H9 (cell line): ENCODE results near the gene MOV10L1. TPM values are rescaled to one million over a fixed set of nuclear protein-coding genes. Genes with fewer than 3 reads are reported as not detected.

Experiments used
- DNase-seq: peaks from one replicate; pipeline ENCODE4 v3.0.0-alpha.2; 2017
- H2AFZ ChIP-seq: one replicate; pipeline ENCODE4 v1.6.1; 2013; ENCODE audit warnings: mild to moderate bottlenecking, low read length, control low read depth, moderate library complexity
- H2AK5ac ChIP-seq: 2 replicates; pipeline ENCODE4 v1.6.1; 2013; ENCODE audit warnings: low read length, control low read depth, mixed read lengths; ENCODE audit not compliant: insufficient read length
- H2BK120ac ChIP-seq: one replicate; pipeline ENCODE4 v1.6.1; 2013; ENCODE audit warnings: low read depth, mild to moderate bottlenecking, low read length, control low read depth, inconsistent platforms; ENCODE audit not compliant: poor library complexity, severe bottlenecking
- H2BK12ac ChIP-seq: 2 replicates; pipeline ENCODE4 v1.6.1; 2013; ENCODE audit warnings: low read length, control low read depth, mixed read lengths, low read depth; ENCODE audit not compliant: insufficient read length
- H2BK15ac ChIP-seq: 2 replicates; pipeline ENCODE4 v1.6.1; 2013; ENCODE audit warnings: low read depth, low read length, control low read depth
- H2BK20ac ChIP-seq: one replicate; pipeline ENCODE4 v1.6.1; 2013; ENCODE audit warnings: low read depth, mild to moderate bottlenecking, low read length, control low read depth, inconsistent platforms; ENCODE audit not compliant: poor library complexity, severe bottlenecking
- H2BK5ac ChIP-seq: 2 replicates; pipeline ENCODE4 v1.6.1; 2013; ENCODE audit warnings: low read length, control low read depth, mixed read lengths; ENCODE audit not compliant: insufficient read length
- H3K14ac ChIP-seq: 2 replicates; pipeline ENCODE4 v1.6.1; 2013; ENCODE audit warnings: low read length, control low read depth; ENCODE audit not compliant: insufficient read depth
- H3K18ac ChIP-seq: 2 replicates; pipeline ENCODE4 v1.6.1; 2013; ENCODE audit warnings: low read depth, mild to moderate bottlenecking, mixed read lengths, low read length, control low read depth; ENCODE audit not compliant: insufficient read length
- H3K23ac ChIP-seq: 2 replicates; pipeline ENCODE4 v1.6.1; 2013; ENCODE audit warnings: low read length, control low read depth, mixed read lengths, low read depth; ENCODE audit not compliant: insufficient read length
- H3K23me2 ChIP-seq: 2 replicates; pipeline ENCODE4 v1.6.1; 2013; ENCODE audit warnings: low read depth, mild to moderate bottlenecking, mixed read lengths, low read length, control low read depth; ENCODE audit not compliant: insufficient read length, poor library complexity, severe bottlenecking
- H3K27ac ChIP-seq: 2 replicates; pipeline ENCODE4 v1.5.1; 2013; ENCODE audit warnings: low read length, control low read depth, mixed read lengths, low read depth; ENCODE audit not compliant: insufficient read length
- H3K27me3 ChIP-seq: 2 replicates; pipeline ENCODE4 v1.6.1; 2013; ENCODE audit warnings: low read length, control low read depth, inconsistent platforms; ENCODE audit not compliant: insufficient read depth
- H3K4ac ChIP-seq: 2 replicates; pipeline ENCODE4 v1.6.1; 2013; ENCODE audit warnings: low read depth, mild to moderate bottlenecking, control low read depth, inconsistent platforms, low read length, moderate library complexity
- H3K4me1 ChIP-seq: 2 replicates; pipeline ENCODE4 v1.6.1; 2013; ENCODE audit warnings: low read length, control low read depth, inconsistent platforms; ENCODE audit not compliant: insufficient read depth
- H3K4me2 ChIP-seq: 2 replicates; pipeline ENCODE4 v1.6.1; 2013; ENCODE audit warnings: low read length, control low read depth, mixed read lengths; ENCODE audit not compliant: insufficient read length, insufficient read depth
- H3K56ac ChIP-seq: 2 replicates; pipeline ENCODE4 v1.6.1; 2013; ENCODE audit warnings: low read depth, mild to moderate bottlenecking, mixed read lengths, low read length, control low read depth; ENCODE audit not compliant: insufficient read length
- H3K79me1 ChIP-seq: 2 replicates; pipeline ENCODE4 v1.6.1; 2013; ENCODE audit warnings: low read depth, mild to moderate bottlenecking, moderate library complexity, low read length, control low read depth, inconsistent platforms; ENCODE audit not compliant: insufficient read depth, poor library complexity, severe bottlenecking
- H3K79me2 ChIP-seq: 2 replicates; pipeline ENCODE4 v1.6.1; 2013; ENCODE audit warnings: low read length, control low read depth, inconsistent platforms; ENCODE audit not compliant: insufficient read depth
- H3K9ac ChIP-seq: 2 replicates; pipeline ENCODE4 v1.6.1; 2013; ENCODE audit warnings: low read length, control low read depth, mixed read lengths; ENCODE audit not compliant: insufficient read length; ENCODE audit errors: extremely low read depth
- H3K9me3 ChIP-seq: one replicate; pipeline ENCODE4 v1.6.1; 2013; ENCODE audit warnings: low read depth, low read length, inconsistent platforms; ENCODE audit not compliant: control insufficient read depth
- H3T11ph ChIP-seq: one replicate; pipeline ENCODE4 v1.6.1; 2013; ENCODE audit warnings: mild to moderate bottlenecking, low read length, control low read depth, inconsistent platforms
- H4K20me1 ChIP-seq: one replicate; pipeline ENCODE4 v1.6.1; 2013; ENCODE audit not compliant: control insufficient read depth, insufficient read length, insufficient read depth
- H4K5ac ChIP-seq: 2 replicates; pipeline ENCODE4 v1.6.1; 2013; ENCODE audit warnings: low read depth, mild to moderate bottlenecking, mixed read lengths, low read length, control low read depth; ENCODE audit not compliant: insufficient read length
- H4K8ac ChIP-seq: replicated peaks from 2 replicates; pipeline ENCODE4 v1.6.1; 2013; ENCODE audit warnings: low read length, control low read depth, mixed read lengths, low read depth; ENCODE audit not compliant: insufficient read length
- H4K91ac ChIP-seq: 2 replicates; pipeline ENCODE4 v1.6.1; 2013; ENCODE audit warnings: low read depth, mild to moderate bottlenecking, moderate library complexity, mixed read lengths, low read length, control low read depth; ENCODE audit not compliant: insufficient read length
- H3K27ac Mint-ChIP-seq, 3 experiments: 2 replicates in 2 of 3; 3 replicates in 1 of 3; pipeline ENCODE4 v1.8.0; 2020 to 2021; ENCODE audit warnings: mixed read lengths in 3 of 3, mild to moderate bottlenecking in 1 of 3, moderate library complexity in 1 of 3
- H3K27me3 Mint-ChIP-seq: 2 replicates; pipeline ENCODE4 v1.8.0; 2021; ENCODE audit warnings: low read depth, mild to moderate bottlenecking, moderate library complexity, mixed read lengths
- H3K36me3 Mint-ChIP-seq, 3 experiments: 2 replicates in 2 of 3; 3 replicates in 1 of 3; pipeline ENCODE4 v1.8.0; 2020 to 2021; ENCODE audit warnings: low read depth in 3 of 3, mixed read lengths in 3 of 3; ENCODE audit not compliant: insufficient read depth in 1 of 3
- H3K4me1 Mint-ChIP-seq, 2 experiments: 2 replicates each; pipeline ENCODE4 v1.8.0; 2020; ENCODE audit warnings: mixed read lengths in 2 of 2
- H3K4me3 Mint-ChIP-seq, 2 experiments: 2 replicates in 1 of 2; 3 replicates in 1 of 2; pipeline ENCODE4 v1.8.0; 2020 to 2021; ENCODE audit warnings: mild to moderate bottlenecking in 2 of 2, mixed read lengths in 2 of 2, moderate library complexity in 1 of 2
- H3K9me3 Mint-ChIP-seq, 2 experiments: 2 replicates in 1 of 2; 3 replicates in 1 of 2; pipeline ENCODE4 v1.8.0; 2020; ENCODE audit warnings: mild to moderate bottlenecking in 2 of 2, mixed read lengths in 2 of 2, moderate library complexity in 1 of 2
- WGBS: extraction: QIAGEN DNeasy Blood & Tissue Kit; methylation state at CpG from one replicate; pipeline ENCODE4 v1.1.7; 2013; ENCODE audit warnings: missing lambda C conversion rate, low lambda C conversion rate, mixed read lengths; ENCODE audit not compliant: insufficient read length; ENCODE audit errors: extremely low coverage; 5-methylcytosine and 5-hydroxymethylcytosine counted together
- total RNA-seq: library from RNA; stranded (reverse); gene quantifications from 2 replicates; pipeline ENCODE4 v1.2.1, GENCODE V29; 2021
- TF ChIP-seq, protein P1 (sequence below): fragments of 200-600 bp; sonication (generic); conservative IDR thresholded peaks from 3 replicates; pipeline ENCODE4 v1.8.0; 2021; ENCODE audit warnings: antibody characterized with exemption, mild to moderate bottlenecking

Gene MOV10L1
- total RNA-seq, 1 experiment from 2014 or later = not detected

DNA sequence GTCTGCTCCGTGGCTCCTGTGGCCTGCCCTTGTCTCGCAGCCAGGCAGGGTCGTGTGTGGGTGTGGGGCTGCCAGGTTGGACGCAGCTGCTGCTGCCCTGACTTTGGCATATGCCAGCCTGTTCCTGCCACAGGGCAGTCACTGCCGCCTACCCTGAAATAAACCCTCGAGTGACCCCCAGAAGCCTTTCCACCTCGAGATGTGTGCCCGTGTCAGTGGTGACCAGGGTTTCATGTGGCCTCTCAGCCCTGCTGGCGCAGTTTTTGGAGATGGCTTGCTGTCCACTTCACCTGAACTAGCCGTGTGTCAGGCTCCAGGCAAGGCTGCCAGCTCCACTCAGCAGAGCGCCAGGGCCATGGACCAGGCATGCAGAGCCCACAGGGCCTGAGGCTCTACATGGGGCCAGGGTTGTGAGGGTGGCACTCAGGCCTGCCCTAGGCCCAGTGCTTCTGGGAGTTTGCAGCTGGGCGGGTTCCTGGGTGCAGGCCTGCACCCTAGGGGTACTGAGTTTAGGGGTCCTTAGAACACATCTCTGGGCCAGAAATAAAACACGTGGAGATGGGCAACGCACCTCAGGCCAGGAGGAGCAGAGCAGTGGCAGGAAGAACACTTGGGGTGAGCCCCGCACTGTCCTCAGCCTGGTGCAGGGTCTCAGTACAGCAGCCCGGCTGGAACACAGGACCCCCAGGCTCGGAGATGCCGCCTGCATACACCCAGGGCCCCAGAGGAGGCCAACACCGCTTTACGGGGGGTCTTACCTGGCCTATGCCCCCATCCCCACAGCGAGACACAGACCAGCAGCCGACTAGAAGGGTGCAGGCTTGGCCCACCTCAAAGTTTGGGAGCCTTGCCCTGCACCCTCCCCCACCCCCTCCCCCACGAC is 71.9 kb downstream of the MOV10L1 start:
- Histone ChIP-seq H3T11ph (no peak overlapping the region), H3K4ac (no peak overlapping the region), H3K9ac (no peak overlapping the region), H2BK15ac (no peak overlapping the region), H3K23ac (no peak overlapping the region), H2BK20ac (no peak overlapping the region), H3K14ac (no peak overlapping the region), H3K4me1 (no peaks in the 10 kb centered on the region), H4K91ac (no peak overlapping the region), H3K27me3 (no peaks in the 10 kb centered on the region), H3K79me2 (no peaks in the 10 kb centered on the region), H2BK12ac (no peak overlapping the region), H3K4me2 (no peak overlapping the region), H3K56ac (no peak overlapping the region), H3K27ac (no peak overlapping the region), H2BK5ac (no peak overlapping the region), H4K8ac (no peak overlapping the region), H3K9me3 (no peaks in the 10 kb centered on the region), H2BK120ac (no peak overlapping the region), H3K79me1 (no peaks in the 10 kb centered on the region), H3K23me2 (no peaks in the 10 kb centered on the region), H4K20me1 (peaks cover 2% of the 10 kb centered on the region), H3K18ac (no peak overlapping the region), H4K5ac (no peak overlapping the region), H2AK5ac (no peak overlapping the region), H2AFZ (no peak overlapping the region)
- WGBS = no CpG with 5 or more reads among the region's 23 CpGs
- Mint-ChIP-seq H3K4me1 (peaks cover 7 to 9% of the 10 kb centered on the region in 2 experiments), H3K27ac (no peak overlapping the region), H3K36me3 (no peaks in the 10 kb centered on the region), H3K4me3 (no peak overlapping the region), H3K27me3 (peaks cover 33% of the 10 kb centered on the region), H3K9me3 (no peaks in the 10 kb centered on the region)
- no peak for DNase-seq
- TF ChIP-seq, protein P1, sequence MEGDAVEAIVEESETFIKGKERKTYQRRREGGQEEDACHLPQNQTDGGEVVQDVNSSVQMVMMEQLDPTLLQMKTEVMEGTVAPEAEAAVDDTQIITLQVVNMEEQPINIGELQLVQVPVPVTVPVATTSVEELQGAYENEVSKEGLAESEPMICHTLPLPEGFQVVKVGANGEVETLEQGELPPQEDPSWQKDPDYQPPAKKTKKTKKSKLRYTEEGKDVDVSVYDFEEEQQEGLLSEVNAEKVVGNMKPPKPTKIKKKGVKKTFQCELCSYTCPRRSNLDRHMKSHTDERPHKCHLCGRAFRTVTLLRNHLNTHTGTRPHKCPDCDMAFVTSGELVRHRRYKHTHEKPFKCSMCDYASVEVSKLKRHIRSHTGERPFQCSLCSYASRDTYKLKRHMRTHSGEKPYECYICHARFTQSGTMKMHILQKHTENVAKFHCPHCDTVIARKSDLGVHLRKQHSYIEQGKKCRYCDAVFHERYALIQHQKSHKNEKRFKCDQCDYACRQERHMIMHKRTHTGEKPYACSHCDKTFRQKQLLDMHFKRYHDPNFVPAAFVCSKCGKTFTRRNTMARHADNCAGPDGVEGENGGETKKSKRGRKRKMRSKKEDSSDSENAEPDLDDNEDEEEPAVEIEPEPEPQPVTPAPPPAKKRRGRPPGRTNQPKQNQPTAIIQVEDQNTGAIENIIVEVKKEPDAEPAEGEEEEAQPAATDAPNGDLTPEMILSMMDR = no peak
